H9 (cell line): Measurements from ENCODE around the gene PTCRA. TPM values are rescaled to one million over a fixed set of nuclear protein-coding genes. Genes with fewer than 3 reads are reported as not detected.

ENCODE experiments used
- DNase-seq: peaks from one replicate; pipeline ENCODE4 v3.0.0-alpha.2; 2017
- H2AFZ ChIP-seq: one replicate; pipeline ENCODE4 v1.6.1; 2013; ENCODE audit warnings: mild to moderate bottlenecking, low read length, control low read depth, moderate library complexity
- H2AK5ac ChIP-seq: 2 replicates; pipeline ENCODE4 v1.6.1; 2013; ENCODE audit warnings: low read length, control low read depth, mixed read lengths; ENCODE audit not compliant: insufficient read length
- H2BK120ac ChIP-seq: one replicate; pipeline ENCODE4 v1.6.1; 2013; ENCODE audit warnings: low read depth, mild to moderate bottlenecking, low read length, control low read depth, inconsistent platforms; ENCODE audit not compliant: poor library complexity, severe bottlenecking
- H2BK12ac ChIP-seq: 2 replicates; pipeline ENCODE4 v1.6.1; 2013; ENCODE audit warnings: low read length, control low read depth, mixed read lengths, low read depth; ENCODE audit not compliant: insufficient read length
- H2BK15ac ChIP-seq: 2 replicates; pipeline ENCODE4 v1.6.1; 2013; ENCODE audit warnings: low read depth, low read length, control low read depth
- H2BK20ac ChIP-seq: one replicate; pipeline ENCODE4 v1.6.1; 2013; ENCODE audit warnings: low read depth, mild to moderate bottlenecking, low read length, control low read depth, inconsistent platforms; ENCODE audit not compliant: poor library complexity, severe bottlenecking
- H2BK5ac ChIP-seq: 2 replicates; pipeline ENCODE4 v1.6.1; 2013; ENCODE audit warnings: low read length, control low read depth, mixed read lengths; ENCODE audit not compliant: insufficient read length
- H3K14ac ChIP-seq: 2 replicates; pipeline ENCODE4 v1.6.1; 2013; ENCODE audit warnings: low read length, control low read depth; ENCODE audit not compliant: insufficient read depth
- H3K18ac ChIP-seq: 2 replicates; pipeline ENCODE4 v1.6.1; 2013; ENCODE audit warnings: low read depth, mild to moderate bottlenecking, mixed read lengths, low read length, control low read depth; ENCODE audit not compliant: insufficient read length
- H3K23ac ChIP-seq: 2 replicates; pipeline ENCODE4 v1.6.1; 2013; ENCODE audit warnings: low read length, control low read depth, mixed read lengths, low read depth; ENCODE audit not compliant: insufficient read length
- H3K23me2 ChIP-seq: 2 replicates; pipeline ENCODE4 v1.6.1; 2013; ENCODE audit warnings: low read depth, mild to moderate bottlenecking, mixed read lengths, low read length, control low read depth; ENCODE audit not compliant: insufficient read length, poor library complexity, severe bottlenecking
- H3K27ac ChIP-seq: 2 replicates; pipeline ENCODE4 v1.5.1; 2013; ENCODE audit warnings: low read length, control low read depth, mixed read lengths, low read depth; ENCODE audit not compliant: insufficient read length
- H3K27me3 ChIP-seq: 2 replicates; pipeline ENCODE4 v1.6.1; 2013; ENCODE audit warnings: low read length, control low read depth, inconsistent platforms; ENCODE audit not compliant: insufficient read depth
- H3K4ac ChIP-seq: 2 replicates; pipeline ENCODE4 v1.6.1; 2013; ENCODE audit warnings: low read depth, mild to moderate bottlenecking, control low read depth, inconsistent platforms, low read length, moderate library complexity
- H3K4me1 ChIP-seq: 2 replicates; pipeline ENCODE4 v1.6.1; 2013; ENCODE audit warnings: low read length, control low read depth, inconsistent platforms; ENCODE audit not compliant: insufficient read depth
- H3K4me2 ChIP-seq: 2 replicates; pipeline ENCODE4 v1.6.1; 2013; ENCODE audit warnings: low read length, control low read depth, mixed read lengths; ENCODE audit not compliant: insufficient read length, insufficient read depth
- H3K56ac ChIP-seq: 2 replicates; pipeline ENCODE4 v1.6.1; 2013; ENCODE audit warnings: low read depth, mild to moderate bottlenecking, mixed read lengths, low read length, control low read depth; ENCODE audit not compliant: insufficient read length
- H3K79me1 ChIP-seq: 2 replicates; pipeline ENCODE4 v1.6.1; 2013; ENCODE audit warnings: low read depth, mild to moderate bottlenecking, moderate library complexity, low read length, control low read depth, inconsistent platforms; ENCODE audit not compliant: insufficient read depth, poor library complexity, severe bottlenecking
- H3K79me2 ChIP-seq: 2 replicates; pipeline ENCODE4 v1.6.1; 2013; ENCODE audit warnings: low read length, control low read depth, inconsistent platforms; ENCODE audit not compliant: insufficient read depth
- H3K9ac ChIP-seq: 2 replicates; pipeline ENCODE4 v1.6.1; 2013; ENCODE audit warnings: low read length, control low read depth, mixed read lengths; ENCODE audit not compliant: insufficient read length; ENCODE audit errors: extremely low read depth
- H3K9me3 ChIP-seq: one replicate; pipeline ENCODE4 v1.6.1; 2013; ENCODE audit warnings: low read depth, low read length, inconsistent platforms; ENCODE audit not compliant: control insufficient read depth
- H3T11ph ChIP-seq: one replicate; pipeline ENCODE4 v1.6.1; 2013; ENCODE audit warnings: mild to moderate bottlenecking, low read length, control low read depth, inconsistent platforms
- H4K20me1 ChIP-seq: one replicate; pipeline ENCODE4 v1.6.1; 2013; ENCODE audit not compliant: control insufficient read depth, insufficient read length, insufficient read depth
- H4K5ac ChIP-seq: 2 replicates; pipeline ENCODE4 v1.6.1; 2013; ENCODE audit warnings: low read depth, mild to moderate bottlenecking, mixed read lengths, low read length, control low read depth; ENCODE audit not compliant: insufficient read length
- H4K8ac ChIP-seq: replicated peaks from 2 replicates; pipeline ENCODE4 v1.6.1; 2013; ENCODE audit warnings: low read length, control low read depth, mixed read lengths, low read depth; ENCODE audit not compliant: insufficient read length
- H4K91ac ChIP-seq: 2 replicates; pipeline ENCODE4 v1.6.1; 2013; ENCODE audit warnings: low read depth, mild to moderate bottlenecking, moderate library complexity, mixed read lengths, low read length, control low read depth; ENCODE audit not compliant: insufficient read length
- H3K27ac Mint-ChIP-seq, 3 experiments: 2 replicates in 2 of 3; 3 replicates in 1 of 3; pipeline ENCODE4 v1.8.0; 2020 to 2021; ENCODE audit warnings: mixed read lengths in 3 of 3, mild to moderate bottlenecking in 1 of 3, moderate library complexity in 1 of 3
- H3K27me3 Mint-ChIP-seq: 2 replicates; pipeline ENCODE4 v1.8.0; 2021; ENCODE audit warnings: low read depth, mild to moderate bottlenecking, moderate library complexity, mixed read lengths
- H3K36me3 Mint-ChIP-seq, 3 experiments: 2 replicates in 2 of 3; 3 replicates in 1 of 3; pipeline ENCODE4 v1.8.0; 2020 to 2021; ENCODE audit warnings: low read depth in 3 of 3, mixed read lengths in 3 of 3; ENCODE audit not compliant: insufficient read depth in 1 of 3
- H3K4me1 Mint-ChIP-seq, 2 experiments: 2 replicates each; pipeline ENCODE4 v1.8.0; 2020; ENCODE audit warnings: mixed read lengths in 2 of 2
- H3K4me3 Mint-ChIP-seq, 2 experiments: 2 replicates in 1 of 2; 3 replicates in 1 of 2; pipeline ENCODE4 v1.8.0; 2020 to 2021; ENCODE audit warnings: mild to moderate bottlenecking in 2 of 2, mixed read lengths in 2 of 2, moderate library complexity in 1 of 2
- H3K9me3 Mint-ChIP-seq, 2 experiments: 2 replicates in 1 of 2; 3 replicates in 1 of 2; pipeline ENCODE4 v1.8.0; 2020; ENCODE audit warnings: mild to moderate bottlenecking in 2 of 2, mixed read lengths in 2 of 2, moderate library complexity in 1 of 2
- WGBS: extraction: QIAGEN DNeasy Blood & Tissue Kit; methylation state at CpG from one replicate; pipeline ENCODE4 v1.1.7; 2013; ENCODE audit warnings: missing lambda C conversion rate, low lambda C conversion rate, mixed read lengths; ENCODE audit not compliant: insufficient read length; ENCODE audit errors: extremely low coverage; 5-methylcytosine and 5-hydroxymethylcytosine counted together
- total RNA-seq: library from RNA; stranded (reverse); gene quantifications from 2 replicates; pipeline ENCODE4 v1.2.1, GENCODE V29; 2021
- TF ChIP-seq, protein P1 (sequence below): fragments of 200-600 bp; sonication (generic); conservative IDR thresholded peaks from 3 replicates; pipeline ENCODE4 v1.8.0; 2021; ENCODE audit warnings: antibody characterized with exemption, mild to moderate bottlenecking

PTCRA gene
- total RNA-seq, 1 experiment from 2014 or later: not detected

GRCh38 chr6:42877695-42878094, 38.2 kb upstream of the PTCRA start:
- H3K4me3 Mint-ChIP-seq: peak overlapping the region in 1 of 2 experiments; percentile 24; a peak in 2 of 5 replicates

More at GRCh38 chr6:42877695-42878094, 38.2 kb upstream of the PTCRA start:
- Histone ChIP-seq H2BK15ac (no peak overlapping the region), H3T11ph (no peak overlapping the region), H3K18ac (no peak overlapping the region), H2BK20ac (no peak overlapping the region), H3K23me2 (peaks cover 7% of the 10 kb centered on the region), H2AFZ (no peak overlapping the region), H4K8ac (no peak overlapping the region), H2BK120ac (no peak overlapping the region), H3K23ac (no peak overlapping the region), H3K4me1 (no peaks in the 10 kb centered on the region), H4K91ac (no peak overlapping the region), H3K79me2 (peaks cover 8% of the 10 kb centered on the region; the same call in 1 of the 2 replicates), H3K56ac (no peak overlapping the region), H3K14ac (no peak overlapping the region), H3K9me3 (no peaks in the 10 kb centered on the region), H2BK12ac (no peak overlapping the region), H2AK5ac (no peak overlapping the region), H3K4ac (no peak overlapping the region), H3K27ac (no peak overlapping the region), H4K20me1 (no peaks in the 10 kb centered on the region), H2BK5ac (no peak overlapping the region), H3K9ac (no peak overlapping the region), H3K79me1 (peaks cover 2% of the 10 kb centered on the region), H3K27me3 (no peaks in the 10 kb centered on the region), H3K4me2 (no peak overlapping the region), H4K5ac (no peak overlapping the region)
- 0 out of 7 replicates have a peak overlapping the region, but pooled peaks of 1 of the 3 experiments have one; percentile 24 for H3K27ac Mint-ChIP-seq
- TF ChIP-seq, protein P1, sequence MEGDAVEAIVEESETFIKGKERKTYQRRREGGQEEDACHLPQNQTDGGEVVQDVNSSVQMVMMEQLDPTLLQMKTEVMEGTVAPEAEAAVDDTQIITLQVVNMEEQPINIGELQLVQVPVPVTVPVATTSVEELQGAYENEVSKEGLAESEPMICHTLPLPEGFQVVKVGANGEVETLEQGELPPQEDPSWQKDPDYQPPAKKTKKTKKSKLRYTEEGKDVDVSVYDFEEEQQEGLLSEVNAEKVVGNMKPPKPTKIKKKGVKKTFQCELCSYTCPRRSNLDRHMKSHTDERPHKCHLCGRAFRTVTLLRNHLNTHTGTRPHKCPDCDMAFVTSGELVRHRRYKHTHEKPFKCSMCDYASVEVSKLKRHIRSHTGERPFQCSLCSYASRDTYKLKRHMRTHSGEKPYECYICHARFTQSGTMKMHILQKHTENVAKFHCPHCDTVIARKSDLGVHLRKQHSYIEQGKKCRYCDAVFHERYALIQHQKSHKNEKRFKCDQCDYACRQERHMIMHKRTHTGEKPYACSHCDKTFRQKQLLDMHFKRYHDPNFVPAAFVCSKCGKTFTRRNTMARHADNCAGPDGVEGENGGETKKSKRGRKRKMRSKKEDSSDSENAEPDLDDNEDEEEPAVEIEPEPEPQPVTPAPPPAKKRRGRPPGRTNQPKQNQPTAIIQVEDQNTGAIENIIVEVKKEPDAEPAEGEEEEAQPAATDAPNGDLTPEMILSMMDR: no peak
- H3K36me3 Mint-ChIP-seq: peaks cover 3 to 20% (median 9%) of the 10 kb centered on the region in 3 experiments; a peak in 6 of 7 replicates
- WGBS: no CpG with 5 or more reads among the region's 3 CpGs
- H3K4me1 Mint-ChIP-seq: peaks cover 0 to 4% of the 10 kb centered on the region in 2 experiments; a peak in 1 of 4 replicates
- H3K27me3 Mint-ChIP-seq: no peaks in the 10 kb centered on the region
- no peaks in the 10 kb centered on the region for H3K9me3 Mint-ChIP-seq
- DNase-seq: no peak
